Stimulated activated CD8-positive, alpha-beta memory T cell treated with anti-CD3 and anti-CD28 coated beads, Interleukin-12 subunit alpha, Interleukin-12 subunit beta, amount 100 ng/mL, for 1 hour (primary cell): Measurements from ENCODE around the gene GGCT.

Experiments
- DNase-seq: peaks from one replicate; pipeline ENCODE4 v3.0.0-alpha.2; 2020; ENCODE audit warnings: low read depth

GGCT gene

DNA sequence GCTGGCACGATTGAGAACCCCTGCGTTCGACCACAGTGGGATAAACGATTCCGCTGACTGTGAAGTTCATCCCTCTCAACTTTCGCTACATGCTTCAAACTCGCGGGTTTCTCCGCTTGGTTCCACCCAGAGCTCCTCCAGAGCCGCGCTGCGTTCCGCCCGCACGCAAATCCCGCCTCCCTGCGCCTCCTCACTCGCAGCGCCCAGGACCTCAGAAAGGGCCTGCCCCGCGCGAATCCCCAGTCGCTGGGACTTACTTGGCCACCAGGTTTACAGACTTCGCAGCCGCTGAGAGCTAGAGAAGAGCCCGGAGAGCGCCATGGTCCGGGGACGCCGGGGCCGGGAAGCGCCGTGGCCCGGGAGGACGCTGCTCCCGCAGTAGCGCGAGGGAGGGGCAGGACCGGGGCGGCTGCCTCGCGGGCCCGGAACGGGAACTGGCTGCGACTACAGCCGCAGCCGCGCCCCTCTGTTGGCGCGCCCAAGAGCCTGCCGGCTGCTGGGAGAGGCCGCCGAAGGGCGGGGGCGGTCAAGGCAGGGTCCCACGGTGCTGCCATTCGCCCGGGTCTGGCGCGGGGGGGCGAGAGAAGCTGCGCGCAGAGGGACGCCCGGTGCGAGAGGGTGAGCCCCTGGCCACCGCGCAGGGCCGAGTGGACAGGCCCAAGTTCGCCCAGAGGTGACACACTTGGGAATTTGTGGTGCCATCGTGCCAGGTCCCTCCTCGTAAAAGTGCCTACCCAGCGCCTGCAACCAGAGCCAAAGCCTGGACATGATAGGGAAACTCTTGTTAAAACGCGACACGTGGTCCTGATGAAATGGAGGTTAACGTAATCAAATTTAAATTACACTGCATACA, 26.1 kb downstream of the GGCT start, which contains the start of gene NOD1:
Gene NOD1, minus strand, starts transcription at position 436 of the 853 bp plus-strand sequence. CDS start 21,863 bp downstream, outside the sequence.
- peak; percentile 37 for DNase-seq

- DNase-seq: no peak
Measured at GRCh38 chr7:30476459-30477145, 28.0 kb downstream of the GGCT start.

- no peak for DNase-seq
Measured at GRCh38 chr7:30475580-30475979, 29.0 kb downstream of the GGCT start.

GRCh38 chr7:30474893-30475292, 29.7 kb downstream of the GGCT start:
- no peak for DNase-seq

GRCh38 chr7:30474485-30474884, 30.1 kb downstream of the GGCT start:
- DNase-seq: no peak

GRCh38 chr7:30473903-30474302, 30.7 kb downstream of the GGCT start:
- no peak for DNase-seq

GRCh38 chr7:30472784-30473775, 31.5 kb downstream of the GGCT start:
- DNase-seq: no peak

DNA sequence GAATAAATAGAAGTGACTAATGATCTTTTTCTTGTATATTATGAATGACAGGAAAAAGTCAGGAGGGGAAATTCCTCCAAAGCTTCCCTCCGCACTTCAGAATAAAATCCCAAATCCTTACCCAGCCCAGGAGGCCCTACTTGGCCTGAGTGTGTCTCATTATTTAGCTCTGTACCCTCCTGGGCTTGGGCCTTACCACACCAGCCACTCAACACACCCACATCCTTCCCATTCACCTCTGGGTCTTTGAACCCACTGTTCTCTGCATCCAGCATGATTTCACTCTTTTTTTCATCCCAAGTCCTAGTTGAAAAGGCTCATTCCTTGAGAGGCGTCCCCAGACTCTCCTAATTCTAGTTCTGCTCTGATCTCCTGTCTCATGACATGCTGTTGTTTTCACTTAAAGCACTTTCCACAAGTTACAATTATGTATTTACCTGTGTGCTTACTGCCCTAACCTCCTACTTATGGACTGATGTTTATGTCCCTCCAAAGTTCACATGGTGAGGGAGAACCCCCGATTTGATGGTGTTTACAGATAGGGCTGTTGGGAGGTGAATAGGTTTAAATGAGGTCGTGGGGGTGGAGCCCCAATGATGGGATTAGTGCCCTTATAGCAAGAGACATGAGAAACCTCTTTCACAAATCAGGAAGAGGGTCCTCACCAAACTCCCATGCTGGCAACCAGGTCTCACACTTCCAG, 32.4 kb downstream of the GGCT start:
- DNase-seq: no peak

GRCh38 chr7:30471205-30471604, 33.4 kb downstream of the GGCT start:
- no peak for DNase-seq

DNA sequence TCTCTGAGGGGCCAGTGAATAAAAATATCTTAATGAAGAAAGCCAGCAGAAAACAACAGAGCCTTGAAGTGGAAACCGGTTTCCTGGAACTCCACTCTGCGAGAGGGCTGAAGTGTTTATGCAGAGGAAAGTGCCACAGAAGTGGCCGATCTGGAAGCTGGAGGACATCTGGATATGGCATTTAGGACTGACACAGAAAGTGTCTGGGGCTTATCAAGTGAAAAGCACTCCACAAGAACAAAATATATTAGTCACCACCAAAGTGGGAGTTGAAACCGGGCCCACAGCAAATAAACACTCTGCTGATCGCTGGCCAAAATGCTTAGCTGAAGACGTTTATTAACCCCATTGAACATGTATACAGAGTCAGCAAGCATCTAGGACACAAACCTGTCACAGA, 33.9 kb downstream of the GGCT start:
- DNase-seq: no peak

- no peak for DNase-seq
Measured at GRCh38 chr7:30470163-30470770, 34.4 kb downstream of the GGCT start.

- no peak for DNase-seq
Measured at GRCh38 chr7:30469303-30469702, 35.3 kb downstream of the GGCT start.

DNA sequence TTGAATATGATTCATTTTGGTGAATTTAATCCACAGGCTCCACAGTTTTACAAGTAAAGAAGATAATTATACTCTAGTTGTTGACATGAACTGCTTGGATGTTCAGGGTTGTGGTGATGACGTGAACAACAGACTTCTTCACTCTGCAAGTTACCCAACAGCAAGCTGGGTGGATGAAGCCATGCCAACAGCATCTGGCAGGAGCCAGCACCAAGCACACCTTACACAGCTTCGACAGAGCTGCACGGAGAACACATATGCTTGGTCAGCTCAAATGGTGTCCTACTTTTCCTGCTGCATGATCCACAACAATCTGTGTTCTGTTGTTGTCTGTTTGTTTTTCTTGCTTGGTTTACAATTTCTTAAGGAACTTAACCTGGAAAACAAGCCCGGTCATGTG, 35.8 kb downstream of the GGCT start:
- DNase-seq: no peak

GRCh38 chr7:30468041-30468440, 36.6 kb downstream of the GGCT start:
- no peak for DNase-seq

- no peak for DNase-seq
Measured at GRCh38 chr7:30467271-30467670, 37.4 kb downstream of the GGCT start.

DNA sequence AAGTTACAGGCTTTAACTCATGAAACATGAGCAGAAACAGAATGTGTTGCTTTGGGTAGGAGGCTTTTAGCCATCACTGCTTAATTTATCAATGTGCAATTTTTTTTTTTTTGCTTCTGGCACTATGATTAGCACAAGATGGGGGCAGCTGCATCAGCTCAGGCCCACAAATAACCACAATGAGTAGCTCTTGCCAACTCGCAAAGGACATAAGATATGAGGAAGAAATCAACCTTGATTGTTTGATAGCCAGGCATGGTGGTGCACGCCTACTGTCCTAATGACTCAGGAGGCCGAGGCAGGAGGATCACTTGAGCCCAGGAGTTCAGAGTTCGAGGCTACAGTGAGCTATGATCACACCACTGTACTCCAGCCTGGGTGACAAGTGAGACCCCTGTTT, 38.4 kb downstream of the GGCT start:
- DNase-seq: no peak

DNA sequence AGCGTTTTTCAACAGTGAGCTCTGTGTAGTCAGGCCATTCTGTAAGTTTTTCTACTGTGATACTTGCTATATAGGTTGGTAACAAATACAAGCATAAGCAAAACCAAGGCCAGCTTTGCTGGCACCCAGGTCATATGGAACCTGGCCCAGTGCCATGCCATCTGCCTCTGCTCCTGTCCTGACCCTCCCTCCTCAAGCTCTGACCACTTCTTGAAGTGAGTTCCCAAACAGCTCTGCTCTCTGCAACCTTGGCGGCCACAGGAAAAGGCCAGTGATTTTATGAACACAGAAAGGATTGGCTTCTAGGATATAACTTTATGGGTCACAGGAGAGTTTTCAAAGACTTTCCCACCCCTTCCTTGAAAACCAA, 38.8 kb downstream of the GGCT start:
- DNase-seq: no peak

DNA sequence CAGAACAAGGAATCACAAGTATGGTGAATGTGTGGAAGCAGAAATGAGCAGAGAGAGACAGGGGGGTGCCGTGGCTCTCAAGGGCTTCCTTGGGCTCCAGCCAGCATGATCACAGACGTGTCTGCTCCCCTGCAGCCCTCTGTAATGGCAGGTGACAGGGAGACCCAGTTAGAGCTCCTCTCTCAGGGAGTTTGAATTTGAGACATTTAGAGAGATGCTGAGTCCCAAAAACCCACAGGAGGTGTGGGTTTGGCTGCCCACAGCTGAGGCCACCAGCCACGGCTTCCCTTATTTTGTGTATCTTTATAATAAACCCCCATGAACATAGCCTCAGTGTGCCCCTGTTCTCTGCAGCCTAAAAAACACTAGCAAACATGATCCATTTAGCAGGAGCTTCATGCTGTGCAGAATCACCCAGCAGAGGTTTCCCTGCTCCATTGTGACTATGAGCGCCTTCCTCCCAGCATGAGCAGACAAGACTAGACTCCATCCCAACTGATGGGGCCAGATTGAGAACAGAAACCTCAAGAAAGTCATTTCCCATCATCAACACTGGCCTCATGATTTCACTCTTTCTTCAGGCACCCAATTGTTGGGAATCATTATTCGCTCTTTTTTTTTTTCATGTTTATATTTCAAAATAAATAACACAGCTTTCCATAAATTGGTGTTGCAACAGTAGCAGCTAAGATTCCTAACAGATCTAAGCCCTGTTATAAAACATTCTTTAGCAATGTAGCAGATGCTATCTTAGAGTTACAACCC, 39.4 kb downstream of the GGCT start:
- no peak for DNase-seq

DNA sequence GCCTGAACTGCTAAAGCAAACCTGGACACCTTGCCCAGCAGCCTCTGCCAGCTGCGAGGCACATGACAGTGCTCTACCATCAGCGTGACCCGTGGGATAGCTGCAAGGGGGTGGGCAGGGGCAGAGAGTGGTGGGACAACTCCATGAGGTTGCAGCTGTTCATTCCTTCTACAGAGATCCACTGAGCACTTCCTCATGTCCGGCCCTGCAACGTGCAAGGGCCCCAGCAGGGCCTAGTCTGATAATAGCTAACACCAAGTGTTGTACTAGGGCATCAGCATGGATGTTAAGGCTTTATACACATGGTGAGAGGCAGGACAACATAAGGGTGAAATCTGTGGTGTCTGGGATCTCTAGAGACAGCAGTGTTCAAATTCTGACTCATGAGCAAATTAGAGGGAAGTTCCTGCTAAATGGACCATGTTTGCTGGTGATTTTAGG, 40.4 kb downstream of the GGCT start:
- no peak for DNase-seq

DNA sequence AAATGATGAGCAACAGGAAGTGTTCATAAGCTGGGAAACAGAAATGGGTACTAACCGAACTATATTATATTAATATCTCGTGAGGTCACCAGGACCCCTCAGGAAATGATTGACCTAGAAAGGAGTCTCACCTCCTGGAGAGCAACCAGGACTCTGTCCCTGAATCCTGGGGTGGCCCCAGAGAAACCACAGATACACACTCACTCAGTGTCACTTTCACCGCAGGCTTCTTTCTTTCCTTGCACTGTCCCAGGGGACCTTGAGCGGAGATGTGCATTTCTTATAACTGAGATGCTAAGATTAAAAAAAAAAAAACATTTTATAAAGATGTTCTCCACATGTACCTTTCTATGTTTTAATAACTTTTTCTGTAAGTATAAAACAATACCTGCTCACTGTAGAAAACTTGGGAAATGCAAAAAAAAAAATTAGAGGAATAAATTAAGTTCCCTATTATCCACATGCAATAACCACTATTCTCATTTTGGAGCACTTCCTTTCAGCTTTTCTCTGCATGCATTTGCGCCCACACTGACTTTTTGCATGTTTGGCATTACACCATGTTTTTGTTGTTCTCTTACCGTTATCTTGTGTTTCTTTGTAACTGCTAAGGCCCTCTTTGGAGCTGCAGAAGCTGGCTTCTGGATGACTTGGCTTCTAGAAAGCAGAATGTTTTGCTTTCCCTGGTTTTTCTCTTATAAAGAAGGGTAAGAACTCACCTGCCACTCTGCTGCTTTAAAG, 41.1 kb downstream of the GGCT start:
- no peak for DNase-seq
